ENCODE measurements around the gene ARHGAP10.

The ARHGAP10 gene

DNA sequence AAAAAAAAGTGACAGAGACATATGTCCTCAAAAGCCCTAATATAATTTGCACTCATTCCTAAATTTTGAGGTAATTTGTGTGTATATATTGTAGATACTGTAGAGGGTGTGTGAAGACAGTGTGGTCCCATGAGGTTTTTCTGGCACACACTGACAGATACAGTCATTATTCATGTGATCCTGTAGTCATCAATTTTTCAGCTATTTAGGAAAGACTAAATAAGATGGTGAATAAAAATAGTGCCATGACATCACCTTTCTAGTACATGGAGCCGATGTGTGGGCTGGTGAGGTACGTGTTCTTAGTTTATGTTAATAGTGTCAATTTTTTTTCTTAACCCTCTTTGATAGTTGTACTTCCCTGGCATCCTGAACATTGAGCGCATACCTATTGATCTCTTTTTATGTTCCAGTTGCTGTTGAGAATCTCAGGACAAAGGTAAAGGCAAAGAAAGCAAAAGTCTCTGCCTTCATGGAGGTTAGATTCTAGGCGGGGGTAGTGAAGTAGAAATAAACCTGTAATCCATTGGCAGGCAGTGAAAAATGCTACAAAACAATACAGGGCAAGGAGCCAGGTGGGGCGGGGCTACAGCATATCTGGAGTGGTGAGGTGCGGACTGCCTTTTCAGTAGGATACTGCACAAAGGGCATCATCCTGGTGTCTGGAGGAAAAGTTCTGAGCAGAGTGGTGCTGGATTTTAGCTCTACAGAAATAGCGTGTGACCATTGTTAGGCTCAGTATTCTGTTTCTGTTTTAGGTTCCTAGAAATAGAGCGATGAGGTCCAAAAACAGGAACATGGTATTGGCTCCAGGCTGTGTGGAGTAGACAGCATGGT, 93.8 kb downstream of the ARHGAP10 start:
- Mint-ChIP-seq H3K27ac (no peak overlapping the region), H3K4me3 (no peak overlapping the region), H3K4me1 (no peaks in the 10 kb centered on the region), H3K9me3 (no peaks in the 10 kb centered on the region), H3K27me3 (no peaks in the 10 kb centered on the region), H3K36me3 (peaks cover 3% of the 10 kb centered on the region)
- CTCF ChIA-PET = interaction anchor here (0.6 to 0.7 kb wide), 2 partner anchors 14 to 41 kb away, joined by 3 to 4 read pairs; no protein-coding TSS in a partner anchor
- DNase-seq = no peak

DNA sequence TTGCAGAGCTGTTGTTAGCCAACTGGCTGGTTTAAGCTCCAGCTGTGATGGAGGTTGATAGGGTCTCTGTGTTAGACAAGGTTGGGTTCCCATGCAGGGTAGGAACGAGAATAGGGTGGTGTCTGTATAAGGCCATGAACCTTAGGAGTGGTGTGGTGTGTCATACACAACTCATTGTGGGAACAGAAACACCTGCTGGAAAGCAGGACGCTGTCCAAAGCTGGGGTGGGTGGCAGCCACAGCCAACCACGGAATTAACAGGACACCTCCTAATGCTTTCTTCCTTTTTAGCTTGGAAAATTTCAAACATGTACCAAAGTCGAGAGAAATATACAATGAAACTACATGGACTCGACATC, 94.4 kb downstream of the ARHGAP10 start:
- Mint-ChIP-seq H3K4me3 (no peak overlapping the region), H3K36me3 (peaks cover 3% of the 10 kb centered on the region), H3K4me1 (no peaks in the 10 kb centered on the region), H3K9me3 (no peaks in the 10 kb centered on the region), H3K27ac (no peak overlapping the region), H3K27me3 (no peaks in the 10 kb centered on the region)
- CTCF ChIA-PET = interaction anchor here (0.7 kb wide), 1 partner anchor 41 kb away, joined by 4 read pairs; no protein-coding TSS in a partner anchor
- no peak for DNase-seq

DNA sequence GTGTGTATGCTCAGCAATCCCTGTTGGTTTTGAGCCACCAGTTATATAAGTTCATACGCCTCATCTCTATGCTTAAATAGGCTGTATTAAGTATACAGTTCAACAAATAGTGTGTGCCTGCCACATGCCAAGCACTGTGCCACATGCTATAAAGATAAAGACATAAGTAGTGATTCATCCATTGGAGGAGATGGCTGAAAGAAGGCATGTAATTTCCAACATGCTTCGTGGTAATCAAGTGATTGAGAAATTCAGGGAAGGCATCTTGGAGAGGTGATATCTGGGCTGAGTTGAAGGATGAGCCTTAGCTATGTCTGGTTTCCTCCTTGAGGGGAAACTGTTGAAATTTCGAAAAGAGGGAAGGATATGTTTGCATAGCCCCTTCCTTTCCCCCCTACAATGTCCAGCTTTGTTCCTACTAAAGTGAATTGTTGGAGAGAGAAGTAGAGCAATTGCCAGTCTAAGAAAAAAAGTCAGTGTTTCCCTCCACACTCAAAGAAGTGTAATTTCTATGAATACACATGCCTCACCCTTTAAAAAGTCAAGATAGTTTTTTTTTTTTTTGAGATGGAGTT, 96.5 kb downstream of the ARHGAP10 start:
- CTCF ChIA-PET = no interaction called here
- DNase-seq = no peak
- Mint-ChIP-seq H3K27me3 (no peaks in the 10 kb centered on the region), H3K9me3 (no peaks in the 10 kb centered on the region), H3K4me3 (no peak overlapping the region), H3K27ac (no peak overlapping the region), H3K36me3 (peaks cover 3% of the 10 kb centered on the region), H3K4me1 (no peaks in the 10 kb centered on the region)

DNA sequence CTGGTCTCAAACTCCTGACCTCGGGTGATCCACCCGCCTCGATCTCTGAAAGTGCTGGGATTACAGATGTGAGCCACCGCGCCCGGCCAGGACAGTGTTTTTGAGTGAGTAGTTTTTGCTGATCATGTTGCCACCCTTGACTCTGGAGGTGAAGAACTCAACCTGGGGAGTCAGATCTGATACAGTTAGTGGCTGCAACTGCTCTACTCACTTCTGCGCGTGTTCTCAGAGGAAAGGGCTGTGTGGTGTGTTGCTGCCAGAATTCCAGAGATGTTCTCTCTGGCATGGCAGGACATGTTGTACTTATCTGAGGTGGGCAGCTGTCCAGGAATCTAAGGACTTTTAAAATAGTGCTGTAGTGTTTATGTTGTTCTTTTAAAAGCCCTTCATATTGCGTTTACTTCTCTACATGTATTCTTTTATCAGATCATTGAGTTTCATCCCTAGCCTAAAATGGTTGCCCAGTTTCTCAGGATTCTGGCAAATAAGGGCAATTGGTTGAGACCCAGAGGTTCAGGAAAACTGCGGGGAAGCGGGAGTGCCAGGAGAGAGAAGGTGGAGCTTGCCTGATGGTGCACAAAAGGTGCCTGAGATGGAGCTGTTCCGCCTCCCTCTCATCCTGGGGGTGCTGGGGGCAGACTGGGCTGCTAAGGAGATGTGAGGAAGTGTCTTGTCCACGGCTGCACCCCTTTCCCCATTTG, 97.7 kb downstream of the ARHGAP10 start:
- DNase-seq = no peak
- Mint-ChIP-seq H3K4me3 (no peak overlapping the region), H3K4me1 (no peaks in the 10 kb centered on the region), H3K9me3 (no peaks in the 10 kb centered on the region), H3K27ac (no peak overlapping the region), H3K36me3 (peaks cover 2% of the 10 kb centered on the region), H3K27me3 (no peaks in the 10 kb centered on the region)
- CTCF ChIA-PET = no interaction called here

DNA sequence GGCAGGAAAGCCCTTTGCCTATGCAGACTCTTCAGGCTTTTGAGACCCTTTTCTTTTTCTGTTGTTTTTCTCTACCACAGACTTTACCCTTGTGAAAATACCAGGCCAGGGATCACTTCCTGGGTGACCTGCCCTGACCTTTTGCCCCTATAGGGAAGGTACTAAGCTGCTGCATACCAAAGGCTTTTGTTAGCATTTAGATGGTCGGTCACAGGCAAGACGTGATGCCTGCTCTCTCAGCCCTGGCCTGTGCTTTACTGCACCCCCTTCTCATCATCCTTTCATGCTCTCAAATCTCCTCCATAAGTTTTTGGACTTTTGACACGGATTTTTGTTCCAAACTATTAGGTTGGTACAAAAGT, 98.2 kb downstream of the ARHGAP10 start:
- Mint-ChIP-seq H3K4me1 (no peaks in the 10 kb centered on the region), H3K27me3 (no peaks in the 10 kb centered on the region), H3K9me3 (no peaks in the 10 kb centered on the region), H3K27ac (no peak overlapping the region), H3K36me3 (peaks cover 1% of the 10 kb centered on the region), H3K4me3 (no peak overlapping the region)
- CTCF ChIA-PET = no interaction called here
- no peak for DNase-seq

DNA sequence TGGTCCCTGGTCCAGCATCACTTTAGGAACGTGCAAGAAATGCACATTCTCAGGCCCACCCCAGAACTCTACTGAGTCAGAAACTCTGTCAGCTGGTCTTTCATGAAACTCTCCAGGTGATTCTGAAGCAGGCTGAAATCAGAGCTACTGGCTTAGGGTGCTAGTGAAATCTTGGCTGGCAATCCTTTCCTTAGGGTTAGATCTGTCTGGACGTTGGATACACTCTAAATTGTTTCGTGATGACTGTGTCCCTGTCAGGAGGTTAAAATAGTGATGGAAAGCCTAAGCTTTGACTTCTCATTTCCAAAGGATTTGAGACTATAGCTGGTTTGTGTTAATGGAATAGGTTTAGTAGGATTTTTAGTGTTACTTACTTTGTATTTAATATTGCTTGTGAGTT, 99.1 kb downstream of the ARHGAP10 start:
- H3K27me3 Mint-ChIP-seq = no peaks in the 10 kb centered on the region
- H3K36me3 Mint-ChIP-seq = peaks cover 1% of the 10 kb centered on the region
- H3K4me1 Mint-ChIP-seq = no peaks in the 10 kb centered on the region
- H3K27ac Mint-ChIP-seq = no peak overlapping the region
- H3K9me3 Mint-ChIP-seq = no peaks in the 10 kb centered on the region
- no peak for DNase-seq
- H3K4me3 Mint-ChIP-seq = no peak overlapping the region
- CTCF ChIA-PET = interaction anchor here (2.5 kb wide), 1 partner anchor 36 kb away, joined by 8 read pairs; no protein-coding TSS in a partner anchor

DNA sequence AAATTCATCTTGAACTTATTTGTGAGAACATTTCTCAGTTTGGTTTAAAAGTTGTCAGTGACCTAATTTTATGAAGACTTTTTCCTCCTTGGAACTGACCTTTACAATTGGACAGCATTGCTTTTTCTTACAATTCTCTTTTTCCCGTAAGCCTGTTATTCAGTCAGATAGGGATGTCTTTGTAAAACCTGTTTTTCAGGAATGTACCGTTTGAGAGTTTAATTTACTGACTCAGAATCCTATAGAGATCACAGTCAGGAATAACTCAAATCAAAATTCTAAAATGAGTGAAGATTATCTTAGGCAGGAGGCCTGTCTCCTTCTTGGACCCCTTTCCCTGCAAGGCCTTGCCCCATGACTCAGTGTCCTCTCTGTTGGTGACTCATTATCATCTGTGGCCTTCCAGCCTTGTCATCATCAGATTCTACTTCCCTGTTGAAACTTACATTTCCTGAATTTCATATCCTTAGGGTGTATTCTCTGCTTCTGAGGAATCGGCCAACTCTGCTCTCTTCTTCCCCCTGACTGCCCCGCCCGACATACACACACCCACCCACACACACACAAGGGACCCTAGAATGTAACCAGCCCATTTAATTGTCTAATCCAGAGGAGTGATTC, 99.8 kb downstream of the ARHGAP10 start:
- no peak for DNase-seq
- CTCF ChIA-PET = interaction anchor here (2.5 kb wide), 1 partner anchor 36 kb away, joined by 8 read pairs; no protein-coding TSS in a partner anchor
- Mint-ChIP-seq H3K36me3 (peaks cover 1% of the 10 kb centered on the region), H3K9me3 (no peaks in the 10 kb centered on the region), H3K27me3 (no peaks in the 10 kb centered on the region), H3K27ac (no peak overlapping the region), H3K4me3 (no peak overlapping the region), H3K4me1 (no peaks in the 10 kb centered on the region)

DNA sequence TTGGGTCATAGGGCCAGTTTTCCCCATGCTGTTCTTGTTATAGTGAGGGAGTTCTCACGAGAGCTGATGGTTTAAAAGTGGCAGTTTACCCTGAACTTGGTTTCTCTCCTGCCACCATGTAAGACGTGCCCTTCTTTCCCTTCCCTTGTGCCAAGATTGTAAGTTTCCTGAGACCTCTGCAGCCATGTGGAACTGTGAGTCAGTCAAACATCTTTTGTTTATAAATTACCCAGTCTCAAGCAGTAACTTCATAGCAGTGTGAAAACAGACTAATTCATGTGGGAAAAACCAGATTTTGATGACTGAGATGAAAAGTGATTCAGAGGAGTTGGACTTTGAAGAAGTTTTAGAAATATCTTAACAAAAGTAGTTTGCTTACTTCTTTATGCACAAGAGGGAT, 101.4 kb downstream of the ARHGAP10 start:
- DNase-seq = no peak
- Mint-ChIP-seq H3K27ac (no peak overlapping the region), H3K36me3 (no peaks in the 10 kb centered on the region), H3K27me3 (no peaks in the 10 kb centered on the region), H3K4me1 (no peaks in the 10 kb centered on the region), H3K4me3 (no peak overlapping the region), H3K9me3 (no peaks in the 10 kb centered on the region)
- CTCF ChIA-PET = no interaction called here

DNA sequence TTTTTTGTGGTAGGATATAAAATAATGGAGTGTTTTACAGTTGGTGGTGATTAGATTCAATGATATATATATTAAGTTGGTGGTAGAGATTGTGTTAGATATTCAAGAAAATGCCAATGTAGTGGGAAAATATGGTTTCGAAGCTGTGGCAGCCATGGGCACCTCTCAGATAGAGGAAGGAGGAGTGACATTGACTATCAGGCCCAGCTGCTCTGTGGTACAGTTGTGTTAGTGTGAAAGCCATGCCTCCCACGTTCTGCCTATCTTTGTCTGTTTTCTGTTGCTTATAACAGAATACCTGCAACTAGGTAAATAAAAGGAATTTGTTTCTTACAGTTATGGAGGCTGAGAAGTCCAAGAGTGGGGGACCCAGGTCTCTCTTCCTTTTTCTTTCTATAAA, 101.9 kb downstream of the ARHGAP10 start:
- no peak overlapping the region for H3K4me3 Mint-ChIP-seq
- H3K27me3 Mint-ChIP-seq = no peaks in the 10 kb centered on the region
- DNase-seq = no peak
- H3K4me1 Mint-ChIP-seq = no peaks in the 10 kb centered on the region
- H3K9me3 Mint-ChIP-seq = no peaks in the 10 kb centered on the region
- CTCF ChIA-PET = no interaction called here
- H3K36me3 Mint-ChIP-seq = no peaks in the 10 kb centered on the region
- no peak overlapping the region for H3K27ac Mint-ChIP-seq

DNA sequence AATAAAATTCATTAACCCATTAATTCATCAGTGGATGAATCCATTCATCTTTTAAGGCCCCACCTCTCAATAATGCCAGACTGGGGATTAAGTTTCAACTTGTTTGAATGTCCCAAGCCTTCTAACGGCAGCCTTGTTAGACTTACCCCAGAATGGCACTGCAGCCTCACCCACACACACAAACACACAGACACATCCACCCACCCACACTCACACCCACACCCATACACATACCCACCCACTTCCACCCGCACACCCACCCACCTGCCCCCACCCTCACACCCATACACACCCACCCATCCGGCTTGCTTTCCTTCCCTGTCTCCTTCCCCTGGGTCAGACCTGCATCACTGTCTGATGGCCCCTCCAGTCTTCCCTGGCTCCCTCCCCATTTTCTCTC, 102.6 kb downstream of the ARHGAP10 start:
- Mint-ChIP-seq H3K4me1 (no peaks in the 10 kb centered on the region), H3K9me3 (no peaks in the 10 kb centered on the region), H3K27ac (no peak overlapping the region), H3K4me3 (no peak overlapping the region), H3K36me3 (no peaks in the 10 kb centered on the region), H3K27me3 (no peaks in the 10 kb centered on the region)
- DNase-seq = no peak
- CTCF ChIA-PET = interaction anchor here (0.7 kb wide), 1 partner anchor 15 kb away, joined by 3 read pairs; no protein-coding TSS in a partner anchor

DNA sequence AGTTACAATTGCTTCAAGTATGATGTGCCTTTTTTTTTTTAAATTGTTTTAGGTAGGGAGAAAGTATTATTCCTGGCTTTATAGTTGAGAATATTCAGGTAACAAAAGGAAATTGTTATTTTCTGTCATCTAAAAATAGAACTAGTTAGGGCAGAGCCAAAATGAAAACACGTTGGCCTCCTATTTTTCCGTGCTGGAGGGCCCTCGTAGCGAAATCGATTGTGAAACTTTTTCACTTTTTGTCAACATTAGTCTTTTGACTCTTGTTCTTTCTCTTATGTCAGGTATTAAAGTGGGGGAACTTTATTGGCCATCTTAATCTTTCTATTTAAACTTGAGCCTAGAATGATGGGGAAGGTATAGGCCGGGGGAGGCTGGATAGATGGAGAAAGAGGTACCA, 104.9 kb downstream of the ARHGAP10 start:
- CTCF ChIA-PET = interaction anchor here (1.1 to 1.5 kb wide), 2 partner anchors 29 to 31 kb away, joined by 4 to 5 read pairs; no protein-coding TSS in a partner anchor
- Mint-ChIP-seq H3K4me1 (no peaks in the 10 kb centered on the region), H3K27ac (no peak overlapping the region), H3K9me3 (no peaks in the 10 kb centered on the region), H3K4me3 (no peak overlapping the region), H3K36me3 (no peaks in the 10 kb centered on the region), H3K27me3 (no peaks in the 10 kb centered on the region)
- DNase-seq = no peak

DNA sequence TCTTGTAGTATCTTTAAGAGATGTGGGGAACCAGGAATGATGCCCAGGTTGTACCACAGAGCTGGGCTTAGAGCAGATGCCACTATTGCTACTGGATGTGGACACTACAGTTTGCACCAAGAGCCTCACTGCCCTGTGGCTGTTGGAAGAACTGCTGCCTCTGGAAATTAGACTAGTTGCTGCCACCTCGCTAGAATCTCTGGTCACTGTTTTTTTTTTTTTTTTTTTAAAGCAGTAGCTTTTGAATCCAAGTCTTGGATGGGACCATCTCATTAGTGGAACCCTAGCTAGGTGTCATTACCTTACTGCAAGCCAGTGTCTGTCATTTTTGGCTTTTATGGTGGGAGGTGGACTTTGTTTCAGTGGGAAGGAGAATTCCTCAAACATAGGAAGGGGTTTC, 105.5 kb downstream of the ARHGAP10 start:
- CTCF ChIA-PET = interaction anchor here (1.1 kb wide), 1 partner anchor 28 kb away, joined by 4 read pairs; no protein-coding TSS in a partner anchor
- no peaks in the 10 kb centered on the region for H3K36me3 Mint-ChIP-seq

DNA sequence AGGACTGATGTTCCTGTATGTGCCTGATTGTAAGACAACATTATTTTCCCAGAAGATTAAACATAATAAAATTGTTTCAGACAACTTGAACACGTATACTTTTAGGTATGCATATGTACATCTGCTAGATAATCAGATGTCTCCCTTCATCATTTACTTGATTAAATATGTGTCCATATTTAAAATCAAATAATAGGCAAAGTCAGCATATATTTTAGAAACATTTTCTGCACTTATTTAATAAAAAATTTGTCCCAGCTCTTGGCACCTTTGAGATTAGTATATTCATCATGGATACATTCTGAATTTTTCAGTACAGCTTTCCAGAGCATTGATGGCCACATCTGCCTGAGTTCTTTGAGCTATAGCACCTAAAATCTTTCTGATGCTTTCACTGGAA, 106.0 kb downstream of the ARHGAP10 start:
- H3K9me3 Mint-ChIP-seq = no peaks in the 10 kb centered on the region
- no peak overlapping the region for H3K27ac Mint-ChIP-seq
- no peak overlapping the region for H3K4me3 Mint-ChIP-seq
- DNase-seq = no peak
- CTCF ChIA-PET = no interaction called here
- no peaks in the 10 kb centered on the region for H3K27me3 Mint-ChIP-seq
- H3K4me1 Mint-ChIP-seq = no peaks in the 10 kb centered on the region
- no peaks in the 10 kb centered on the region for H3K36me3 Mint-ChIP-seq

More for the DNA sequence above, 105.5 kb downstream of the ARHGAP10 start:
- H3K4me3 Mint-ChIP-seq = no peak overlapping the region
- H3K27me3 Mint-ChIP-seq = no peaks in the 10 kb centered on the region
- H3K4me1 Mint-ChIP-seq = no peaks in the 10 kb centered on the region
- DNase-seq = no peak
- no peaks in the 10 kb centered on the region for H3K9me3 Mint-ChIP-seq
- H3K27ac Mint-ChIP-seq = no peak overlapping the region

DNA sequence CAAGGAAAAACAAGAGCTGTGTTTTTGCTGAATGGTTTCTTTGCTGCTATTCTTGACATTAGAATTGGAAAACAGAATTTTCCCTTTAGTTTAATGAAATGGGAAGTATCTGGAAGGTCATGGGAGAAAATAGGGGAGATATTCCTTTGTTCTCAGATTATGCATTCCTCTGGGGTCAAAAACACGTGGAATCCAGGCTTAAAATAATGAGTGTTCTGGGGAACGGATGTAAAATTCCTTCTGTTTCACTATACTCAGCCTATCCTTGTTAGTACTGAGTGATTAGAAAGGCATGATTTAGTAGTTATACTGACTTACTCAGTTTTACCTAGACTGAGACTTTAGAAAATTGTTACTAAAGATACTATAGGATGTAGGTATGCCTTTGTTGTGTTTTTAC, 107.3 kb downstream of the ARHGAP10 start:
- Mint-ChIP-seq H3K4me3 (no peak overlapping the region), H3K9me3 (no peaks in the 10 kb centered on the region), H3K4me1 (no peaks in the 10 kb centered on the region), H3K36me3 (no peaks in the 10 kb centered on the region), H3K27me3 (no peaks in the 10 kb centered on the region), H3K27ac (no peak overlapping the region)
- no peak for DNase-seq
- CTCF ChIA-PET = interaction anchor here (1.4 kb wide), 1 partner anchor 28 kb away, joined by 3 read pairs; no protein-coding TSS in a partner anchor
